Stimulated activated CD4-positive, alpha-beta T cell treated with anti-CD3 and anti-CD28 coated beads, Interleukin-4, amount 100 ng/mL, for 1 hour (primary cell): Measurements from ENCODE around the gene TIFAB.

ENCODE experiments used
- DNase-seq: peaks from one replicate; pipeline ENCODE4 v3.0.0-alpha.2; 2020

TIFAB gene

GRCh38 chr5:135481387-135481786 is 29.2 kb upstream of the TIFAB start:
- no peak for DNase-seq

GRCh38 chr5:135480511-135480910 is 28.4 kb upstream of the TIFAB start:
- DNase-seq, result no peak

- no peak for DNase-seq
Observed at GRCh38 chr5:135478938-135479337, 26.8 kb upstream of the TIFAB start.

- no peak for DNase-seq
Observed at GRCh38 chr5:135477613-135478066, 25.5 kb upstream of the TIFAB start.

GRCh38 chr5:135476615-135477581 is 24.7 kb upstream of the TIFAB start:
- no peak for DNase-seq

GRCh38 chr5:135473956-135474670 is 22.0 kb upstream of the TIFAB start:
- no peak for DNase-seq

GRCh38 chr5:135472141-135472540 is 20.0 kb upstream of the TIFAB start:
- no peak for DNase-seq

- no peak for DNase-seq
Observed at GRCh38 chr5:135471726-135472125, 19.6 kb upstream of the TIFAB start.

- no peak for DNase-seq
Observed at GRCh38 chr5:135469911-135470310, 17.8 kb upstream of the TIFAB start.

- no peak for DNase-seq
Observed at GRCh38 chr5:135468541-135468940, 16.4 kb upstream of the TIFAB start.

GRCh38 chr5:135467871-135468485 is 15.8 kb upstream of the TIFAB start:
- no peak for DNase-seq

- DNase-seq, result no peak
Observed at GRCh38 chr5:135467051-135467625, 15.0 kb upstream of the TIFAB start.

GRCh38 chr5:135466178-135467050 is 14.3 kb upstream of the TIFAB start:
- DNase-seq, result peak; percentile 75

- no peak for DNase-seq
Observed at GRCh38 chr5:135465391-135466122, 13.4 kb upstream of the TIFAB start.

GRCh38 chr5:135462304-135462703 is 10.2 kb upstream of the TIFAB start:
- peak; percentile 38 for DNase-seq

- DNase-seq, result no peak
Observed at GRCh38 chr5:135461481-135462151, 9.5 kb upstream of the TIFAB start.

GRCh38 chr5:135460246-135461033 is 8.3 kb upstream of the TIFAB start:
- DNase-seq, result no peak

GRCh38 chr5:135458921-135459331 is 6.8 kb upstream of the TIFAB start:
- no peak for DNase-seq

GRCh38 chr5:135458356-135458755 is 6.2 kb upstream of the TIFAB start:
- no peak for DNase-seq
